Peyer's patch (tissue), 4 donors: ENCODE measurements around the gene SH3PXD2B.

ENCODE experiments used
- POLR2A ChIP-seq, 2 donors: fragments of 450-650 bp; IDR thresholded peaks; one replicate each; pipeline ENCODE4 v1.5.1; 2017; ENCODE audit warnings: antibody characterized with exemption in 2 of 2, mild to moderate bottlenecking in 2 of 2, moderate library complexity in 2 of 2
- TF ChIP-seq, protein P1 (sequence below), 6 experiments: fragments of 450-650 bp in 4 of 6; fragments of 200-600 bp in 2 of 6; sonication (generic) in 1 of 6; IDR thresholded peaks; one replicate each; pipeline ENCODE4 v1.5.1; 2017 to 2019; ENCODE audit warnings: antibody characterized with exemption in 6 of 6, mild to moderate bottlenecking in 3 of 6, moderate library complexity in 1 of 6

DNA sequence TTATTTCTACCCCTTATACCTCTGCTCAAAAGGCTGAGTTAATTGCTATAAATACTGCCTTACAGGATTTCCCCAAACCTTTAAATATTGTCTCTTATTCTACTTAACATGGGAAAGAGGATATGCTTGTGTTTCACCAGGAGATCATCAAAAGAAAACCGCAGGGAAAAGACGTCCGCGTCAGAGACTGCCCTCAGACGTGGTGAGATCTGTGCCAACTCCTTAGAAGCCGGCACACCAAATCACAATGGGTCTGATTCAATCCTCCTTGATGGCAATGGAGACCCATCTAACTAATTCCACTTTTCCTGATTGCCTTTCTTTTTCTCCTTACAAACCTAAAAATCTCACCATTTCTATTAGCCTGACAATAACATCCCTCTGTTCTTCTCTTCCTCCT, 55.0 kb downstream of the SH3PXD2B start:
- TF ChIP-seq, protein P1, sequence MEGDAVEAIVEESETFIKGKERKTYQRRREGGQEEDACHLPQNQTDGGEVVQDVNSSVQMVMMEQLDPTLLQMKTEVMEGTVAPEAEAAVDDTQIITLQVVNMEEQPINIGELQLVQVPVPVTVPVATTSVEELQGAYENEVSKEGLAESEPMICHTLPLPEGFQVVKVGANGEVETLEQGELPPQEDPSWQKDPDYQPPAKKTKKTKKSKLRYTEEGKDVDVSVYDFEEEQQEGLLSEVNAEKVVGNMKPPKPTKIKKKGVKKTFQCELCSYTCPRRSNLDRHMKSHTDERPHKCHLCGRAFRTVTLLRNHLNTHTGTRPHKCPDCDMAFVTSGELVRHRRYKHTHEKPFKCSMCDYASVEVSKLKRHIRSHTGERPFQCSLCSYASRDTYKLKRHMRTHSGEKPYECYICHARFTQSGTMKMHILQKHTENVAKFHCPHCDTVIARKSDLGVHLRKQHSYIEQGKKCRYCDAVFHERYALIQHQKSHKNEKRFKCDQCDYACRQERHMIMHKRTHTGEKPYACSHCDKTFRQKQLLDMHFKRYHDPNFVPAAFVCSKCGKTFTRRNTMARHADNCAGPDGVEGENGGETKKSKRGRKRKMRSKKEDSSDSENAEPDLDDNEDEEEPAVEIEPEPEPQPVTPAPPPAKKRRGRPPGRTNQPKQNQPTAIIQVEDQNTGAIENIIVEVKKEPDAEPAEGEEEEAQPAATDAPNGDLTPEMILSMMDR (IDR thresholded peaks at IDR 0.05) = no peak
- TF ChIP-seq POLR2A (IDR thresholded peaks at IDR 0.05) = no peak
